Measurements from ENCODE around the gene TAOK3.

- TF ChIP-seq CTCF (conservative IDR thresholded peaks at IDR 0.05) (no peak), EZH2 (IDR thresholded peaks at IDR 0.05; ENCODE audit: low read depth) (no peak)
These were observed 134.8 kb downstream of the TAOK3 start for GRCh38 chr12:118237908-118238307.
